HUDEP-2 (cell line): Measurements from ENCODE around the gene HSPB8.

ENCODE experiments used
- DNase-seq, 76 experiments: peaks; one replicate each; lab custom pipeline; 2025; ENCODE audit not compliant: unreplicated experiment in 76 of 76; lab: John Stamatoyannopoulos, UW

Gene HSPB8

DNA sequence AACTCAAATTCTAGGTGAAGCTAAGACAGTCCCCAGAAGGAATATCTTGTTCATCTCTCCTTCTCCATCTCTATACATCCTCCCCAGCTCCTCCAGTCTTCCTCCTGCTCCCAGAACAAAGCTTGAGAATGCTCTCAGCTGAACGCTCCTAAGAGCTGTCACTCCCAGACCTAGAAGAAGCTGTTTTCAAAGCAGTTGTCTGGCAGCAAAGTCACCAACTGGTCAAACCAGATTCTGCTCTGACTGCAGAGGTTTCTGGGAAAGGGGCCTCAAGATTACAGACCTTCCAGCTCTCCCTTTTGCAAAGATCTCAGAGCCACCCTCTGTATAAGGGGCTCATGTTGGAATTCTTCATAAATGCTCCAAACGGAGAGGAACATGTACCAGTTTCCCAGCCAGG is 9.6 kb upstream of the HSPB8 start:
- DNase-seq = no peak

DNA sequence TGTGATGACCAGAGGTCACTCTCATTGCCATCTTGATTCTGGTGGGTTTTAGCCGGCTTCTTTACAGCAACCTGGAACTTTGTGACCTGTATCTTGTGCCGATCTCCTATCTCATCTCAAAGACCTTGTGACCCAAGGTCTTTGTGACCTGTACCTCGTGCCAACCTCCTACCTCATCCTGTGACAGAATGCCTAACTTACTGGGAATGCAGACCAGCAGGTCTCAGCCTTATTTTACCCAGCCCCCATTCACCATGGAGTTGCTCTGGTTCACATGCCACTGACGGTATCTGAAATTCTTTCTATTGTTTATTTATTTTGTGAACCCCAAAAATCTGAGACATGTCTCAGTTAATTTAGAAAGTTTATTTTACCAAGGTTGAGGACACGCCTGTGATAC is 7.4 kb upstream of the HSPB8 start:
- DNase-seq = no peak

DNA sequence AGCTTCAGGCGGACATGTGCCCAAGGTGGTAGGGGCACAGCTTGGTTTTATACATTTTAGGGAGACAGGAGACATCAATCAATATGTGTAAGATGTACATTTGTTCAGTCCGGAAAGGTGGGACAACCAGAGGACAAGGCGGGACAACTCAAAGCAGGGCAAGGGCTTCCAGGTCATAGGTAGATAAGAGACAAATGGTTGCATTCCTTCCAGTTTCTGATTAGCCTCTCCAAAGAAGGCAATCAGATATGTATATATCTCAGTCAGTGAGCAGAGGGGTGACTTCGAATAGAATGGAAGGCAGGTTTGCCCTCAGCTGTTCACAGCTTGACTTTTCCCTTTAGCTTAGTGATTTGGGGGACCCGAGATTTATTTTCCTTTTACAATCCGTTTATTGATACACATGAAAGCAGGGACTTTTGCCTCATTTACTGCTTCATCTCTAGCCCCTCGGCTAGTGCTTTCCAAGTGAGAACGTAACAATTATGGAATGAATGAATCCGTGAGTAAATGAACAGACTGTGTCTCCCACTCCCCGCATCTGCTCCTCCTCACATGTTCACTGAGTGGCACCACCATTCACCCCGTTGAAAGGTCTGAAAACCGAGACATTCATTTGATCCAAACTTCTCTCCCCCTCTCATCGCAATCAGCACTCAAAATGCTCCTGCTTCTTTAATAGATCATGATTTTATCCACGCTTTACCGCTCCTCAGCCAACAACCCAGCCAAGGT is 6.9 kb upstream of the HSPB8 start:
- DNase-seq = no peak

DNA sequence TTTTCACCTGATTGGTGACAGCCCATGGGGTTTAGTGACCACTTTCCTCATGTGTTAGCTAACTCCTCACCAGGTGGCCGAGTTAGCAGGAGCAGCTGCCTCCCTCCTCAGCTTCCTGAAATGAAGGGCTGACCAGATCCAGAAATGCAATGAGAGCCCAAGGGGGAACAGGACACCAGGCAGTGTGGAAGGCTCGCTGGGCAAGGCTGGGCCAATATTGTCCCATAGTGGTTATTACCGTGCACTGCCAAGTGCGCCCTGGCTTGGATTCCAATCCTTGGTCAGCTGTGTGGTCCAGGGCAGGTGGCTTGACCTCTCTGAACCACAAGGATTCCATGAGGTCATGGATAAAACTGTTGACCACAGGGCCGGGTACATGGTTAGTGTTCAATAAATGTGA is 3.6 kb upstream of the HSPB8 start:
- no peak for DNase-seq

DNA sequence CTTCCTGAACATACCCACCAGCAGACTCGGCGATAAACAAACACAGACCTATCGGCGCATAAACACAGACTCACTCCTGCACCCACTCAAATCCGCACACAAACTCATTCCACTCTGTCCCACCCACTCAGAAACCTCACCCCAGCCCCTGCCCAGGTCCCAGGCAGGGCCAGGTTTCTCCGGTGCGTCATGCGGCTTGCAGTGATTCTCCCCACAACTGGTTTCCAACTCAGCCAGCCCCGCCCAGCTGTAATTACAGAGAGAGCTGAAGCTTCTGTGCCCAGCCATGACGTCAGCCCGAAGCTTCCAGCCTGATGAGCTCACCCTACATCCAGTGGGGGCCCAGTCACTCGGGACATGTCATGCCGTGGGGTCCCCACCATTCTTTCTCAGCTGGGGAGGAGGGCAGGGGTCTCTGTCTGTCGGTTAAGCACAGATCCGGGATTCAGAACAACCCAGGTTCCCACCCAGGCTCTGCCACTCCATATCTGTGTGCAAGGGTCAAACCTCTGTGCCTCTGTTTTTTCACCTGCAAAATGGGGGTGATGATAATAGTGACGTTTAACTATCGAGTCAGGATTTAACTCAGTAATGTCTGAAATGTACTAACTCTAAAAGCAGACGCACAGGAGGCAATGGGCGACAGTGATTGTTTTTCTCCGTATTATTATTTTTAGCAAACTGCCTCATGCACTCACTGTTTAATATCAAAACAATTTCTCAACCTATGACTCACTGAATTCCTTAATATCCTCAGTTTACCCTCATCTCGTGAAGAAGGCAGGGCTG is 2.3 kb upstream of the HSPB8 start:
- DNase-seq = no peak

DNA sequence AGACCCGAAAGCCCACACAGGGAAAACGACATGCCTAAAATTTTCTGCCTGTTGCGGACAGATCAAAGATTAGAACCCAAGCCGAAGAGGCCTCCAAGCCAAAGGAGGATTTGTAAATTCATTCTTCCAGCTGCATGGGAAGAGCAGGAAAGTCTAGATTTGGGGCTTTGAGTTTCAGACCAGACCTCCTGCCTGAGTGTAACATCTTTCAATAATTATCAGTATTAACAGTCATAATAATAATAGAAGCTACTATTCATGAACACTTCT is 1.7 kb upstream of the HSPB8 start:
- no peak for DNase-seq

DNA sequence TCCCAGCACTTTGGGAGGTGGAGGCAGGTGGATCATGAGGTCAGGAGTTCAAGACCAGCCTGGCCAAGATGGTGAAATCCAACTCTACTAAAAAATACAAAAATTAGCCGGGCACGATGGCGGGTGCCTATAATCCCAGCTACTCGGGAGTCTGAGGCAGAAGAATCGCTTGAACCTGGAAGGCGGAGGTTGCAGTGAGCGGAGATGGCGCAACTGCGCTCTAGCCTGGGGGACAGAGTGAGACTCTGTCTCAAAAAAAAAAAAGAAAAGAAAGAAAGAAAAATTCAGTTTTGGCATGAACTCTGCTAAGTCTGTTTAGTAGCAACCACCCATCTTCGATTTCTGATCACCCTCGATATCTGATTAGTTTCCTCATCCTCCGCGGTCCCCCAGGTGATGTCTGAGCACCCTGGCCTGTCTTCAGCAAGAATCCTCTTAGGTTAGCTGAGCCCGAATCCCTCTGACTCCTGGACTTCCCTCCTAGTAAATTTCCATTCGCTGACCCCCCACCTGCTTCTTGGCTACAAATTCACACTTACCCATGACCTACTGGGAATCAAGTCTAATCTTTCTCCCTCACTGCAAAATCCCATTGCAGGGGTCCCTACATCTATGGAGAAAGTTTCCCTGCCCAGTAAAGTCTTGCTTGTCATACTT is 879 bp upstream of the HSPB8 start:
- no peak for DNase-seq

DNA sequence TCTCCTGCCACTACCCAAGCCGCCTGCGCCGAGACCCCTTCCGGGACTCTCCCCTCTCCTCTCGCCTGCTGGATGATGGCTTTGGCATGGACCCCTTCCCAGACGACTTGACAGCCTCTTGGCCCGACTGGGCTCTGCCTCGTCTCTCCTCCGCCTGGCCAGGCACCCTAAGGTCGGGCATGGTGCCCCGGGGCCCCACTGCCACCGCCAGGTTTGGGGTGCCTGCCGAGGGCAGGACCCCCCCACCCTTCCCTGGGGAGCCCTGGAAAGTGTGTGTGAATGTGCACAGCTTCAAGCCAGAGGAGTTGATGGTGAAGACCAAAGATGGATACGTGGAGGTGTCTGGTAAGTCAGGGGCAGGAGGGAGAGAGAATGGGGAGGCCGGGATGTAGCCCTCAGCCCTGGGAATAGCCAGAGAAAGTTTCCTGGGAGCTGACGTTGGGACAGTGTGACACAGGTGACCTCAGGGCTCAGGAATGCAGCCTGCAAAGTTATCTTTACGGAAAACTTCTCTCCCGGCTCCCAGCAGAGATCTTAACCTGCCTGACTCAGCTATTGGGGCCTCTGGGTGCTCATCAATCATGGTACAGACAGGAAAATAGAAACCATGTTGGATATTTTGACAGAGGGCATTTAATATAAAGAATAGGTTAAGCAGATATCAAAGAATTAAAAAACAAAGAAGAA is 747 bp downstream of the HSPB8 start:
- DNase-seq = no peak

DNA sequence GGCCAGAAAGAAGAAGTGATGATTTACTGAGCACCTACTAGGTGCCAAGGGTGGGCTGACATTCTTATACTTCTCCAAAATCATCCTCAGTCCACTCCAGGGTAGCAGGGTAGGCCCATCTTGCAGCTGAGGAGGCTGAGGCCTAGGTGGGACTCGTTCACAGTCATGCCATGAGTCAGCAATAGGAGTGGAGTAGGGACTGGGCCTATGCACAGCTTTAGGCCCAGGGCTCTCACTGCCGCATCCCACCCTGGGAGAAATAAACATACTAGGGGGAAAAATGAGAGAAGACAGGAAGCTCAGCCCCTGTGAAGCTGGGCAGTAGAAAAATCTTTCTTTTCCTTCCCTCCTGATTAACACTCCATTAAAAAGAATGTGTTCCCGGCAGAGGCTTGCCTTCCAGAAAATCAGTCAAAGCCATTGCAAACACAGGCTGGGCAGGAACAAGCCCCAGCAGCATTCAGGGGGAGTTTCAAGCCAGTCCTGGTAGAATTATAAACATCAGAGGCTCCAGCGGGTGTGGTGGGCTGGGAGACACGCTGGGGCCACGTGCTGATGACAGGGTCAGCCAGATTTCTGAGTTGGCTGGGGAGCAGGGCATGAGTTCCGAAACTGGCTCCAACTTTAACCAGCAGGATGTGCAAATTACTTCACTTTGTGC is 1.8 kb downstream of the HSPB8 start:
- no peak for DNase-seq

DNA sequence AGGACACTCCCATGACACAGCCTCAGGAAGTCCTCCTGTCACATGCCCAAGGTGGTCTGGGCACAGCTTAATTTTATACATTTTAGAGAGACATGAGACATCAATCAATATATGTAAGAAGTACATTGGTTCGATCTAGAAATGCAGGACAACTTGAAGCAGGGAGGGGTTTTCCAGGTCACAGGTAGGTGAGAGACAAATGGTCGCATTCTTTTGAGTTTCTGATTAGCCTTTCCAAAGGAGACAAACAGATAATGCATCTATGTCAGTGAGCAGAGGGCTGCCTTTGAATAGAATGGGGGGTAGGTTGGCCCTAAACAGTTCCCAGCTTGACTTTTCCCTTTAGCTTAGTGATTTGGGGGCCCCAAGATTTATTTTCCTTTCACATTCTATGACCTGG is 2.5 kb downstream of the HSPB8 start:
- no peak for DNase-seq

DNA sequence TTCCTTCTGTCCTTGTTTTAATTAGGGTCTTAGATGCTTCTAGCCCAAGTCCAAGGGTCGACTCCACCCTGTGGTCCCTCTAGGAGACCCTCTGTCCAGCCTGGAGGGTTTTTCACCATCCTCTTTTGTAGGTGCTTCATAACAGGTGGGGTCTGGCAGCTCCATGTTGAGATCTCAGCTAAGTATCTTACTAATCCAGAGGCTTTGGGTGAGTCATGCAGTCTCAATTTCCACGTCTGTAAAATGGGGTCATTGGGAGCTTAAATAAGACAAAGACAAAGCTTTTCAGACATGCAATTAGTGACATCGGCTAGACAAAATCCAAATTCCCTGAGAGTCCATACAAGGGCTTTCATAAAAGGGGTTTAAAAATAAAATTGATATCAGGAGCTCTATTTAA is 3.2 kb downstream of the HSPB8 start:
- no peak for DNase-seq

DNA sequence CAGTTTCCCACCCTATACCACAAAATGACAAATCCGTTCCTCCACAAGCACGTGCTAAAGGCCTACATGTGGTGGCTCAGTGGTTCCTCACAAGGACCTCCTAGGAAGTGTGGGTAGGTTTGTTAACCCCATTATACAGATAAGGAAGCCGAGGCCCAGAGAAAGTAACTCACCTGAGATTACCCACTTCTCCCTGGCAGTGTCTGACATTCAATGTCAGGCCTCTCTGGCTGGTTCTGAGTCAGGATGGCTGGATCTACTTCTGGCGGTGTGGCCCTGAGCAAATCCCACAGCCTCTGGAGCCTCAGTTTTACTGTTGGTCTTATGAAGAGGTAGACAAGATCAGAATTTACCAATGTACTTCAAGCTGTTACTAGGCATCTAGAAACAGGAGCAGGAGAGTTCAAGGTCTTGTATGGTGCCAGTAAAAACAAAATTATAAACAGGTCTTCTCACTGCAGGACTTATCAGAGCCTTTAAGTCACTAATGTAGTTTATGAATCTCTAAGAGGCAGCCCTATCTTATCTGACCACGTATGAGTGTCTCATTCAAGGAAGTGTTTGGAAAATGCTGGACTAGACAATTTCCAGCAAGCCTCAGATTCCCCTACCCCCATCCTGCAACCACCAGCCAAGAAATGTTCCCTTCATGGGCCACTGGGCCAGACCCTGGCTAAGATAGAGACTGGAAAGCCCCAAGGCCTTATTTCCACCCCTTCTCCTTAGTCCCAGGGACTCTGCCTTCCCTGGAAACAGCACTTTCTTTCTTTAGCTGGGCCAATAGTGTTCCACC is 4.2 kb downstream of the HSPB8 start:
- no peak for DNase-seq

DNA sequence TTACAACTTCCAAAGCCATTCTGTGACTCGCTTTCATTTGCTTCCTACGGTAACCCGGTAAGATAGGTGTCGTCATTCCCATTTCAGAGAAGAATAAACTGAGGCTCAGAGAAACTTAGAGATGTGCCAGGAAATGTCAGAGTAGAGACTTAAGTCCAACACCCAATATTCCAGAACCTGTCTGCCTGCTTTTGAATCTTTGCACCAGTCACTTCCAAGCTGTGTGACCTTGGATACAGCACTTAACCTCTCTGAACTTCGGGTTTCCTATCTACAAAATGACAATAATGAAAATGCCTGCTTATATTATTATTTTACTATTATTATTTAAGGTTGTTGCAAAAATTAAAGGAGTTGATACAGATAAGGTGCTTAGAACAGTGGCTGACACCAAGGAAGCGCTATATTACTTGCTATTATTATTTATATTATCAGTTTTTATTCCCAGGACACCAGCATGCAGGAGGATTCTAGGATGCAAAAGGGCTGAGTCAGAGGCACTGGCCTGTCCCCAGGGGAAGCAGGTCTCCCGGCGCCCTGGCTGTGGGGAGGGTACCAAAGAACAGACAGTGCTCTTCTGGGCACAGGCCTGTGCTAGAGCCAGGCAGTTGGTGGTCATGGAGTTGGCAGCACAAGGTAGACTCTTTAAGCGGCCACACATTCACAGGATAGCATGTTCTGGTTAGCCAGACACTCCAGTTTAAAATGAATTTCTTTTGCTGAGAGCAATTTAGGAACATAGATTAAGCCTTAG is 5.4 kb downstream of the HSPB8 start:
- no peak for DNase-seq

DNA sequence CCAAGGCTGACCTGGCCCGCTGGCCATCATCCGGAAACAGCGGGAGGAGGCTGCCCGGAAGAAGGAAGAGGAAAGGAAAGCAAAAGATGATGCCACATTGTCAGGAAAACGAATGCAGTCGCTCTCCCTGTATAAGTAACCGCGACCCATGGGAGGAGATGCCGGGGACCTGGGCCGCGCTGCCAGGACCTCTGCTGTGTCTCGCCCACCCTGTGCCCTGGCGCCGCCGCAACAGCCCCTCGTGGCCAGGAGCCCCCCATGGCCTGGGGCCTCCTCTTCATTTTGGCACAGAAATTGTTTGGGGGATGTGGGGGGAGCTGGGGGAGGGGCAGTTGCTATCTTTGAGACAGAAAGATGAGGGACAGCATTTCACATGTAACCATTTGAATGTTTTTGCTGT is 16.5 kb downstream of the HSPB8 start:
- DNase-seq = no peak

DNA sequence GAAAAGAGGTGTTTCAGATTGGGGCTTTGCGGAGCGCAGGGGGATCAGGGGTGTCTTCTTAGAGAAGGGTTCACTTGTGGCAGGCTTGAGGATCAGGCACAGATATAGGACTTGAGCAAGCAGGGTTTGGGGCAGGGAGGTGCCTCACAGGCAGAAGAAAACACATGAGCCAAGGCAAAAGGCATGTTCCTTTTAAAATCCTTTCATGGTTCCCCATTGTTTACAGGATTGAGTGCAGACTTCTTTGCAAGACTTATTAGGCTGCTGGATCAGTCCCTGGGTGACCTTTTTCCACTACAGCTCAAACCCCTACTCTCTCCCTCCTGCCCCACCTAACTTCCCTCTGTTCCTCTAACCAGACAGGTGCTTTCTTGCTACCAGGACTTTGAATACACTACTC is 19.7 kb downstream of the HSPB8 start:
- no peak for DNase-seq

DNA sequence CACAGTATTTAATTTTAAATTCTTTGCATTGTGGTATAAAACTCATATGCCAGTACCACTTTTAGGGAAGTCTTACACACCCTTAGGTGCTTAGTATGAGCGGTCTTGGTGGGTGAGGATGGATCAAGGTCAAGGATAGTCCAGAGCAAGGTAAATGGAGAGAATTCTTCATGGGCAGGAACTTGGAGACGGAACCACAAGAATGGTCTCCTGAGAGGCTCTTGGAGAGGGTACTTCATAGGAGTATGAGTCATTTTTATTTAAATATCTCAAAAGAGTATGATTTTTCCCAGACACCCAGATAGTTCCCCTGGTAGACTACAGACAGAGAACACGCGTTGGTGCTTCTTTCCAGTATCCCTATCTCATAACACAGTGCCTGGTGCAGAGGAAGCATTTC is 21.9 kb downstream of the HSPB8 start:
- DNase-seq = no peak

DNA sequence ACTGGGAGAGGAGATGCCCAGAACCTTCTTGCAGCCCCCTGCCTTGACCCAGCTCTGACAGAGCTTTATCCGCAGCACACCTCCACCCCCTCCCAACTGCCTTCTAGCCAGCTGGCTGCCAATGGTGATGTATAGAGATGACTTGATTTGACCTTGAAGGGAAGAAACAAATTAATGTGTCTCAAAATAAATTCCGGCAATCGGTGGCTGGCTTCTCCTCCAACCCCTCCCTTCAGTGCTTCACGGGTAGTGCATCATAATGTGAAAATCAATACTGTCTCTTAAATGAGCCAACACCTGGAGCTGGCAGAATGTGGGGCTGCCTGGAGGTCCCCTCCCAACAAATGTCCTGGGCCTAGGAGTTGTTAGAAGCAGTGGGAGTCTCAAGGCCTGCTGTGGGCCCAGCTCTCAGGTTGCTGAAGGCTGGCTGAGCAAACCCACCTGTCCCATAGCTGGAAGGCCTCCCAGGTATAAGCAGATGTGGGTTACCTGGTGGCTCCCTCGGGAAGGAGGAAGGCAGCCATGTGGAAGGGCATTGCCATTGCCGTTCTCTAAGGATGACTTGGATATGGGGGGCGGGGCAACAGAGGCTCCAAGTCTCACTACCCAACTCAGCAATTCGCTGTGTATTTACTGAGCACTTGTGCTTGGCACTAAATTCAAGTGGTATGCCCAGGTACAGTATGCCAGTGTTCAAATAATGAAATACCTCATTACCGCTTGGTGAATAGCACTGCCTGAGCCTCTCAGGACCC is 23.2 kb downstream of the HSPB8 start:
- no peak for DNase-seq

DNA sequence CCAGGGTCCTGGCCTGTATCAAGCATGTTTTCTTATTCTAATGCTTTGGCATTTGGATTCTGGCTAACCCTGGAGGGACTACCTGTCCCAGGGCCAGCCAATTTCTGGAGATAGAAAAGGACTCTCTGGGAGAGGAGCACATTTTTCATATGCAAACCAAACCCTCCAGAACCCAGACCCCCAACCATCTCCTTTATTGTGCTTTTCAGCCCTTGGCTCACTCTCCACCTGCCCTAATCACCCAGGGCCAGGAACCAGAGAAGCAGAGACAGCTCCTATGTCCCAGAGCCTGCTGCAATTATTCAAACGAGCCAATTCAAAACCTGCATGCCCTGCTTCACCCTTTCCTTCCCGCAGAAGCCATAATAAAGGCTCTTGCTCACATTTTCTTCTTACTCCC is 23.8 kb downstream of the HSPB8 start:
- no peak for DNase-seq

DNA sequence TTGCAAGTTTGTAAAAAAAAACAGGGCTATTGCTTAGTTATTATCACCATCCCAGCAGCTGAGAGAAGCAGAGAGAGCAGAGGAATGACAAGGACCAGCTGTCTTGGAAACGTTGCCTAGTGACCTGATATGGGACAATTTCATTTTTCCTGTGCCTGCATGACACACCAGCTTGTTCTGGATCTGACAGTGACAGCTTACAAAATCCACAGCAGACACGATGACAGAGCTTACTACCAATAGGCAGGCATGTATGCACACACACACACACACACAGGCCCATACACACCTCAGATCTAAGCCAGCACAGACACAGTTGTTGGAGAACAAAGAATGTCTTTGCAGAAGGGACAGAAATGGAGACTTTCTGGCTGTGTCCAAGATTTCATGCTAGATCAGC is 25.4 kb downstream of the HSPB8 start:
- DNase-seq = no peak
